Keratinocyte (primary cell): ENCODE measurements around the gene IFT172.

Experiments used
- CTCF ChIP-seq, 3 experiments: IDR thresholded peaks in 1 of 3; conservative IDR thresholded peaks in 1 of 3; optimal IDR thresholded peaks in 1 of 3; 2 replicates in 2 of 3; 3 replicates in 1 of 3; pipeline versions ENCODE3 to v1.5.1; 2011; ENCODE audit warnings: low read length in 3 of 3, mild to moderate bottlenecking in 3 of 3, moderate library complexity in 2 of 3, control low read depth in 1 of 3, inconsistent platforms in 1 of 3; ENCODE audit not compliant: insufficient read depth in 2 of 3; ENCODE audit errors: extremely low read depth in 1 of 3
- EZH2 ChIP-seq: IDR thresholded peaks from one replicate; pipeline ENCODE4 v1.6.1; 2012; ENCODE audit warnings: inconsistent platforms, mild to moderate bottlenecking, low read length, moderate library complexity

GRCh38 chr2:27494284-27494943 lies 4.9 kb upstream of the IFT172 start:
- no peak for TF ChIP-seq CTCF (optimal IDR thresholded peaks at IDR 0.05 in 1 of 3, IDR thresholded peaks at IDR 0.05 in 1 of 3, conservative IDR thresholded peaks at IDR 0.05 in 1 of 3; ENCODE audit: extremely low read depth in 1 of 3, insufficient read depth in 2 of 3, low read length in 3 of 3)
- TF ChIP-seq EZH2, result no peak
